HT1080 (cell line): Measurements from ENCODE around the gene TNNT1. TPM values are rescaled to one million over a fixed set of nuclear protein-coding genes. Genes with fewer than 3 reads are reported as not detected.
"Not testable (repeated sequence)": the region's sequence is repeated elsewhere in the genome, so short reads cannot be mapped to it uniquely, and the experiment has no call there.

Source experiments
- DNase-seq: peaks from one replicate; pipeline ENCODE4 v3.0.0-alpha.2; 2015; ENCODE audit warnings: low read depth
- total RNA-seq: library from RNA; depleted of rRNA; stranded (reverse); fragments of >200 nt; shearing (Covaris generic); gene quantifications from 2 replicates; pipeline ENCODE4 v1.2.3, GENCODE V29; 2014

TNNT1 gene
- total RNA-seq, 1 experiment from 2014 or later, result 28.7 TPM

GRCh38 chr19:55171440-55171839, 22.4 kb upstream of the TNNT1 start:
- DNase-seq, result no peak

- no peak for DNase-seq
Measured at GRCh38 chr19:55169136-55169535, 20.1 kb upstream of the TNNT1 start.

- peak; percentile 93 for DNase-seq
Measured at GRCh38 chr19:55166530-55167268, 17.7 kb upstream of the TNNT1 start, which contains the start of gene DNAAF3. Gene DNAAF3 (minus strand): TSS chr19:55166613. CDS start chr19:55166413, 200 bp downstream.

GRCh38 chr19:55165952-55166529, 17.0 kb upstream of the TNNT1 start:
- DNase-seq, result peak; percentile 69

GRCh38 chr19:55161571-55162322, 12.7 kb upstream of the TNNT1 start:
- DNase-seq, result no peak

- no peak for DNase-seq
Measured at GRCh38 chr19:55160986-55161365, 12.0 kb upstream of the TNNT1 start.

- peak; percentile 84 for DNase-seq
Measured at GRCh38 chr19:55160128-55160985, 11.4 kb upstream of the TNNT1 start.

- peak; percentile 54 for DNase-seq
Measured at GRCh38 chr19:55158848-55159749, 10.1 kb upstream of the TNNT1 start.

GRCh38 chr19:55158423-55158822, 9.4 kb upstream of the TNNT1 start:
- no peak for DNase-seq

GRCh38 chr19:55157064-55157908, 8.3 kb upstream of the TNNT1 start, which contains the start of gene TNNI3:
Gene TNNI3 (minus strand): TSS chr19:55157732. CDS start chr19:55157589, 143 bp downstream.
- no peak for DNase-seq

GRCh38 chr19:55156202-55157063, 7.4 kb upstream of the TNNT1 start:
- DNase-seq, result no peak

GRCh38 chr19:55155784-55156183, 6.8 kb upstream of the TNNT1 start:
- DNase-seq, result not testable (repeated sequence)

- DNase-seq, result no peak
Measured at GRCh38 chr19:55153652-55154264, 4.8 kb upstream of the TNNT1 start.

GRCh38 chr19:55152017-55152416, 3.0 kb upstream of the TNNT1 start:
- peak; percentile 42 for DNase-seq

- DNase-seq, result no peak
Measured at GRCh38 chr19:55147545-55148251, 1.3 kb downstream of the TNNT1 start.

- DNase-seq, result peak; percentile 67
Measured at GRCh38 chr19:55146705-55147273, 2.2 kb downstream of the TNNT1 start.
